Measurements from ENCODE around the gene UROC1.
A peak's percentile ranks its signal among the peaks of the same experiment; 100 is the strongest.

The UROC1 gene

GRCh38 chr3:126501736-126502135, 15.8 kb downstream of the UROC1 start:
- DNase-seq, result no peak
- Histone ChIP-seq H3K79me1 (replicated peaks; ENCODE audit: low read length, poor library complexity, severe bottlenecking) (no peaks in the 10 kb centered on the region), H3K4me3 (ENCODE audit: insufficient read depth in 1 of 2, low read depth in 1 of 2, low read length in 2 of 2) (no peak overlapping the region), H2AFZ (ENCODE audit: low read depth, low read length) (no peak overlapping the region), H3K23ac (ENCODE audit: low read length in 2 of 2) (peak overlapping the region in 1 of 2 experiments; percentile 23), H4K91ac (ENCODE audit: low read length) (no peak overlapping the region), H3K4me1 (ENCODE audit: control insufficient read depth, insufficient read depth, low read depth, low read length) (peaks cover 2% of the 10 kb centered on the region), H2BK120ac (ENCODE audit: low read depth, low read length) (no peak overlapping the region), H2AK5ac (ENCODE audit: low read length, severe bottlenecking) (no peak overlapping the region), H2BK12ac (ENCODE audit: low read length in 2 of 2) (no peak overlapping the region), H3K27ac (ENCODE audit: low read length, poor library complexity, severe bottlenecking) (no peak overlapping the region), H3K9ac (ENCODE audit: low read length) (no peak overlapping the region), H3K9me3 (ENCODE audit: control insufficient read depth, low read length) (no peaks in the 10 kb centered on the region), H3K4ac (ENCODE audit: low read depth in 1 of 2, low read length in 2 of 2) (no peak overlapping the region), H3K14ac (ENCODE audit: low read length in 2 of 2) (no peak overlapping the region), H2BK15ac (ENCODE audit: low read depth, poor library complexity, severe bottlenecking) (no peak overlapping the region), H3K4me2 (ENCODE audit: low read length, poor library complexity, severe bottlenecking) (no peak overlapping the region), H3K27me3 (ENCODE audit: control insufficient read depth in 1 of 2, insufficient read depth in 1 of 2, low read length in 2 of 2) (peaks cover 5 to 41% of the 10 kb centered on the region in 2 experiments), H4K8ac (ENCODE audit: low read length) (no peak overlapping the region), H2BK5ac (ENCODE audit: low read depth, low read length, poor library complexity, severe bottlenecking) (no peak overlapping the region), H3K18ac (ENCODE audit: low read depth in 1 of 2, low read length in 2 of 2) (no peak overlapping the region), H3K36me3 (ENCODE audit: control insufficient read depth in 1 of 2, insufficient read depth in 2 of 2, low read depth in 1 of 2, low read length in 2 of 2) (no peaks in the 10 kb centered on the region)
- WGBS, result 55% methylated on average over 7 of the region's 7 CpGs

GRCh38 chr3:126501054-126501453, 16.5 kb downstream of the UROC1 start:
- WGBS, result 79% methylated on average over 5 of the region's 5 CpGs
- Histone ChIP-seq H3K23ac (ENCODE audit: low read length in 2 of 2) (no peak overlapping the region), H3K36me3 (ENCODE audit: control insufficient read depth in 1 of 2, insufficient read depth in 2 of 2, low read depth in 1 of 2, low read length in 2 of 2) (no peaks in the 10 kb centered on the region), H2BK120ac (ENCODE audit: low read depth, low read length) (no peak overlapping the region), H2BK12ac (ENCODE audit: low read length in 2 of 2) (no peak overlapping the region), H3K4me3 (ENCODE audit: insufficient read depth in 1 of 2, low read depth in 1 of 2, low read length in 2 of 2) (no peak overlapping the region), H3K27me3 (ENCODE audit: control insufficient read depth in 1 of 2, insufficient read depth in 1 of 2, low read length in 2 of 2) (peaks cover 5 to 35% of the 10 kb centered on the region in 2 experiments), H3K18ac (ENCODE audit: low read depth in 1 of 2, low read length in 2 of 2) (no peak overlapping the region), H2AFZ (ENCODE audit: low read depth, low read length) (no peak overlapping the region), H4K91ac (ENCODE audit: low read length) (no peak overlapping the region), H3K9ac (ENCODE audit: low read length) (no peak overlapping the region), H4K8ac (ENCODE audit: low read length) (no peak overlapping the region), H3K4me2 (ENCODE audit: low read length, poor library complexity, severe bottlenecking) (no peak overlapping the region), H3K4ac (ENCODE audit: low read depth in 1 of 2, low read length in 2 of 2) (no peak overlapping the region), H2AK5ac (ENCODE audit: low read length, severe bottlenecking) (no peak overlapping the region), H2BK5ac (ENCODE audit: low read depth, low read length, poor library complexity, severe bottlenecking) (no peak overlapping the region), H3K9me3 (ENCODE audit: control insufficient read depth, low read length) (no peaks in the 10 kb centered on the region), H2BK15ac (ENCODE audit: low read depth, poor library complexity, severe bottlenecking) (no peak overlapping the region), H3K4me1 (ENCODE audit: control insufficient read depth, insufficient read depth, low read depth, low read length) (peaks cover 2% of the 10 kb centered on the region), H3K14ac (ENCODE audit: low read length in 2 of 2) (no peak overlapping the region), H3K79me1 (replicated peaks; ENCODE audit: low read length, poor library complexity, severe bottlenecking) (no peaks in the 10 kb centered on the region), H3K27ac (ENCODE audit: low read length, poor library complexity, severe bottlenecking) (no peak overlapping the region)
- DNase-seq, result no peak

GRCh38 chr3:126500016-126500415, 17.6 kb downstream of the UROC1 start:
- peaks cover 5 to 29% of the 10 kb centered on the region in 2 experiments for H3K27me3 ChIP-seq (ENCODE audit: control insufficient read depth in 1 of 2, insufficient read depth in 1 of 2, low read length in 2 of 2)
- H3K14ac ChIP-seq (ENCODE audit: low read length in 2 of 2), result no peak overlapping the region
- no peak overlapping the region for H4K8ac ChIP-seq (ENCODE audit: low read length)
- no peak overlapping the region for H2BK15ac ChIP-seq (ENCODE audit: low read depth, poor library complexity, severe bottlenecking)
- H3K27ac ChIP-seq (ENCODE audit: low read length, poor library complexity, severe bottlenecking), result no peak overlapping the region
- H3K23ac ChIP-seq (ENCODE audit: low read length in 2 of 2), result no peak overlapping the region
- H3K9me3 ChIP-seq (ENCODE audit: control insufficient read depth, low read length), result no peaks in the 10 kb centered on the region
- H2BK12ac ChIP-seq (ENCODE audit: low read length in 2 of 2), result no peak overlapping the region
- H3K4me1 ChIP-seq (ENCODE audit: control insufficient read depth, insufficient read depth, low read depth, low read length), result peaks cover 2% of the 10 kb centered on the region
- DNase-seq, result no peak
- no peak overlapping the region for H3K4me3 ChIP-seq (ENCODE audit: insufficient read depth in 1 of 2, low read depth in 1 of 2, low read length in 2 of 2)
- H2AK5ac ChIP-seq (ENCODE audit: low read length, severe bottlenecking), result no peak overlapping the region
- 86% methylated on average over 7 of the region's 7 CpGs for WGBS
- H2BK120ac ChIP-seq (ENCODE audit: low read depth, low read length), result no peak overlapping the region
- H4K91ac ChIP-seq (ENCODE audit: low read length), result no peak overlapping the region
- H3K79me1 ChIP-seq (replicated peaks; ENCODE audit: low read length, poor library complexity, severe bottlenecking), result no peaks in the 10 kb centered on the region
- no peak overlapping the region for H3K18ac ChIP-seq (ENCODE audit: low read depth in 1 of 2, low read length in 2 of 2)
- no peaks in the 10 kb centered on the region for H3K36me3 ChIP-seq (ENCODE audit: control insufficient read depth in 1 of 2, insufficient read depth in 2 of 2, low read depth in 1 of 2, low read length in 2 of 2)
- no peak overlapping the region for H3K4ac ChIP-seq (ENCODE audit: low read depth in 1 of 2, low read length in 2 of 2)
- no peak overlapping the region for H3K9ac ChIP-seq (ENCODE audit: low read length)
- H2AFZ ChIP-seq (ENCODE audit: low read depth, low read length), result no peak overlapping the region
- no peak overlapping the region for H3K4me2 ChIP-seq (ENCODE audit: low read length, poor library complexity, severe bottlenecking)
- no peak overlapping the region for H2BK5ac ChIP-seq (ENCODE audit: low read depth, low read length, poor library complexity, severe bottlenecking)

GRCh38 chr3:126499401-126499800, 18.2 kb downstream of the UROC1 start:
- Histone ChIP-seq H3K14ac (ENCODE audit: low read length in 2 of 2) (peak overlapping the region in 1 of 2 experiments; percentile 29), H3K9ac (ENCODE audit: low read length) (no peak overlapping the region), H2AK5ac (ENCODE audit: low read length, severe bottlenecking) (no peak overlapping the region), H3K36me3 (ENCODE audit: control insufficient read depth in 1 of 2, insufficient read depth in 2 of 2, low read depth in 1 of 2, low read length in 2 of 2) (no peaks in the 10 kb centered on the region), H2AFZ (ENCODE audit: low read depth, low read length) (no peak overlapping the region), H3K9me3 (ENCODE audit: control insufficient read depth, low read length) (no peaks in the 10 kb centered on the region), H3K18ac (ENCODE audit: low read depth in 1 of 2, low read length in 2 of 2) (no peak overlapping the region), H2BK12ac (ENCODE audit: low read length in 2 of 2) (no peak overlapping the region), H3K27me3 (ENCODE audit: control insufficient read depth in 1 of 2, insufficient read depth in 1 of 2, low read length in 2 of 2) (peaks cover 5 to 23% of the 10 kb centered on the region in 2 experiments), H3K79me1 (replicated peaks; ENCODE audit: low read length, poor library complexity, severe bottlenecking) (no peaks in the 10 kb centered on the region), H3K4me2 (ENCODE audit: low read length, poor library complexity, severe bottlenecking) (no peak overlapping the region), H3K4ac (ENCODE audit: low read depth in 1 of 2, low read length in 2 of 2) (no peak overlapping the region), H4K91ac (ENCODE audit: low read length) (no peak overlapping the region), H3K4me1 (ENCODE audit: control insufficient read depth, insufficient read depth, low read depth, low read length) (peaks cover 2% of the 10 kb centered on the region), H4K8ac (ENCODE audit: low read length) (no peak overlapping the region), H3K23ac (ENCODE audit: low read length in 2 of 2) (no peak overlapping the region), H2BK120ac (ENCODE audit: low read depth, low read length) (no peak overlapping the region), H2BK5ac (ENCODE audit: low read depth, low read length, poor library complexity, severe bottlenecking) (no peak overlapping the region), H2BK15ac (ENCODE audit: low read depth, poor library complexity, severe bottlenecking) (no peak overlapping the region), H3K4me3 (ENCODE audit: insufficient read depth in 1 of 2, low read depth in 1 of 2, low read length in 2 of 2) (no peak overlapping the region), H3K27ac (ENCODE audit: low read length, poor library complexity, severe bottlenecking) (no peak overlapping the region)
- 92% methylated on average over 9 of the region's 9 CpGs for WGBS
- DNase-seq, result no peak
